HG02763 (cell line): ENCODE results near the gene PRPH.
"Not testable (repeated sequence)": the region's sequence is repeated elsewhere in the genome, so short reads cannot be mapped to it uniquely, and the experiment has no call there.

ENCODE experiments used
- ATAC-seq: cut with Tn5 transposase; IDR thresholded peaks from one replicate; pipeline ENCODE4 v1.9.1; 2021; ENCODE audit warnings: mild to moderate bottlenecking, moderate library complexity; ENCODE audit not compliant: unreplicated experiment

Gene PRPH

DNA sequence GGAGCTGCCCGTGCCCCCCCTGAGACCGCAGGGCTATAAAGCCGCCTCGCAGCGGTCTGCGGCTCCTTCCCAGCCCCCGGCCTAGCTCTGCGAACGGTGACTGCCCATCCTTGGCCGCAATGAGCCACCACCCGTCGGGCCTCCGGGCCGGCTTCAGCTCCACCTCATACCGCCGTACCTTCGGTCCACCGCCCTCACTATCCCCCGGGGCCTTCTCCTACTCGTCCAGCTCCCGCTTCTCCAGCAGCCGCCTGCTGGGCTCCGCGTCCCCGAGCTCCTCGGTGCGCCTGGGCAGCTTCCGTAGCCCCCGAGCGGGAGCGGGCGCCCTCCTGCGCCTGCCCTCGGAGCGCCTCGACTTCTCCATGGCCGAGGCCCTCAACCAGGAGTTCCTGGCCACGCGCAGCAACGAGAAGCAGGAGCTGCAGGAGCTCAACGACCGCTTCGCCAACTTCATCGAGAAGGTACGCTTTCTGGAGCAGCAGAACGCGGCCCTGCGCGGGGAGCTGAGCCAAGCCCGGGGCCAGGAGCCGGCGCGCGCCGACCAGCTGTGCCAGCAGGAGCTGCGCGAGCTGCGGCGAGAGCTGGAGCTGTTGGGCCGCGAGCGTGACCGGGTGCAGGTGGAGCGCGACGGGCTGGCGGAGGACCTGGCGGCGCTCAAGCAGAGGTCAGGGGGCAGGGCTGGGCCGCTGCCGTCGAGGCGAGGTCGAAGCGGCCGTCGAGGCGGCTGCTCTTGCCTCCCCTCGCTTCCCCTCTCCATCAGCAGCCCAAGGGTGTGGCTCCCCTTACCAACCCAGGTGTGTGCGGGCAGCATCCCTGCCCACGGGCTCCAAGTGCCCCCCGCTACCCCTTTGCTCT, at the start of gene PRPH:
Gene PRPH (plus strand): TSS at position 66 of the 855 bp plus-strand sequence. CDS start 54 bp downstream, at position 120.
- no peak for ATAC-seq

DNA sequence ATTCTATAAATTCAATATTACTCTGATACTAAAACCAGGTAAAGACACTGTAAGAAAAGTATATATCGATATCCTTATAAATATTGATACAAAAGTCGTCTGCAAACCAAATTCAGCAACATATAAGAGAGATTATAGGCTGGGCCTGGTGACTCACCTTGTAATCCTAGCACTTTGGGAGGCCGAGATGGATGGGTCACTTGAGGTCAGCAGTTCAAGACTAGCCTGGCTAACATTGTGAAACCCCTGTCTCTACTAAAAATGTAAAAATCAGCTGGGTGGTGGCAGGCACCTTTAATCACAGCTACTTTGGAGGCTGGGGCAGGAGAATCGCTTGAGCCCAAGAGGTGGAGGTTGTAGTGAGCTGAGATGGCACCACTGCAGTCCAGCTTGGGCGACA, 43.6 kb upstream of the PRPH start:
- ATAC-seq = no peak

DNA sequence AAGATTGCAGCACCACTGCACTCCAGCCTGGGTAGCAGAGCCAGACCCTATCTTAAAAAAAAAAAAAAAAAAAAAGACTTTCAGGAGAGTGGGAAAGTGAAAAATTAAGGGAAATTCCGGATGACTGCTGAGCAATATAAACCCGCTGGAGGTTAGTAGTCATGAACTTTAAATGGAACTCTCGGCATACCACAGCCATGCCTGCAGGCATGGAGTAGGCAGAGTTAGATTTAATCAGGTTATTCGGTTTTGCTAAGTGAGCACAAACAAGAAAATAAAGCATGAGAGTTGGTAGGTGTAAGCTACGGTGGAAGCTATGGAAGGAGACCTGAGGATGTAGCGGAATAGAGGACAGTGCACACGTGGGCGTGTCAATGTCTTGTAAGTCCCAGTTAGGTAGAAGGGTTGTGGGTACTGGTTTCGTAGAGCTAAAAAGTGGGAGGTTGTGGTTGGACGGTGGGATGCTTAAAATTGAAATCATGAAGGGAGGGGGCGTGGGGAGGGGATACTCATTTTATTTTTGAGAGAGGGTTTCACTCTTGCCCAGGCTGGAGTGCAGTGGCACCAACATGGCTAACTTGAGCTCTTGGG, 41.8 kb upstream of the PRPH start:
- ATAC-seq = no peak

DNA sequence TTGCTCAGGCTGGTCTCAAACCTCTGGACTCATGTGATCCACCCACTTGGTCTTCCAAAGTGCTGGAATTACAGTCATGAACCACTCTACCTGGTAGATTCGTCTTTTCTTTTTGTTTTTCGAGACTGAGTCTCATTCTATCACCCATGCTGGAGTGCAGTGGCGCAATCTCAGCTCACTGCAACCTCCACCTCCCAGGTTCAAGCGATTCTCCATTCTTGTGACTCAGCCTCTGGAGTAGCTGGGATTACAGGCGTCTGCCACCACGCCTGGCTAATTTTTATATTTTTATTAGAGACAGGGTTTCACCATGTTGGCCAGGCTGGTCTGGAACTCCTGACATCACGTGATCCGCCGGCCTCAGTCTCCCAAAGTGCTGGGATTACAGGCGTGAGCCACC, 39.5 kb upstream of the PRPH start:
- ATAC-seq = not testable (repeated sequence)

DNA sequence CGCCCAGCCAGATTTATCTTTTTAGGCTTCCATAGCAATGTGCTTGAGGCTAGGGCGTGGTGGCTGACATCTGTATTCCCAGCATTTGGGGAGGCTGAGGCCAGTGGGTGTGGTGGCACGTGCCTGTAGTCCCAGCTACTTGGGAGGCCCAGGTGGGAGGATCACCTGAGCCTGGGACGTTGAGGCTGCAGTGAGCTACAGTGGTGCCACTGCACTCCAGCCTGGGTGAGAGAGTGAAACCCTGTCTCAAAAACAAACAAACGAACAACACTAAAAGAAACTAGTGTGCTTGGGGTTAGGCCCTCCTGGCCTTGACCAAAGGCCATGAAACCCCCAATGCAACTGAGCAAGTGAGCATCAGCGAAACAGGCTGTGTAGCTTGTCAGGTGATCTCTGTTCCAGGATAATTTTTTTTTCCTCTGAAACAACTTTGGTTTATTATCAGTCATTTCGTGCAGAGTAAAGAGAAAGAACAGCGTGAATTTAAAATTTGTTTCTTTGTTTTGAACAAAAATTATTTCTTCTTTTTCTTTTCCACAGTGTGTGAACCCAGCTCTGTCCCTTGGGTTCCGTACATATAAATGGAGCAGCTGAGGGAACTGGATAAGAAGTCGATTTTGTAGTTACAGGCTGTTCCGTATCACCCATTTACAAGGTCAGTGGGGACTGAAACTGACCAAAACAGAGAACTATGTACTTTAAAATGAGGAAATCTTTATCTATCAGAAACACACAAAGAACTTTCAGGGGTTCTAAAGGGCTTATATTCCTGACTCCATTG, 38.9 kb upstream of the PRPH start:
- ATAC-seq = no peak

DNA sequence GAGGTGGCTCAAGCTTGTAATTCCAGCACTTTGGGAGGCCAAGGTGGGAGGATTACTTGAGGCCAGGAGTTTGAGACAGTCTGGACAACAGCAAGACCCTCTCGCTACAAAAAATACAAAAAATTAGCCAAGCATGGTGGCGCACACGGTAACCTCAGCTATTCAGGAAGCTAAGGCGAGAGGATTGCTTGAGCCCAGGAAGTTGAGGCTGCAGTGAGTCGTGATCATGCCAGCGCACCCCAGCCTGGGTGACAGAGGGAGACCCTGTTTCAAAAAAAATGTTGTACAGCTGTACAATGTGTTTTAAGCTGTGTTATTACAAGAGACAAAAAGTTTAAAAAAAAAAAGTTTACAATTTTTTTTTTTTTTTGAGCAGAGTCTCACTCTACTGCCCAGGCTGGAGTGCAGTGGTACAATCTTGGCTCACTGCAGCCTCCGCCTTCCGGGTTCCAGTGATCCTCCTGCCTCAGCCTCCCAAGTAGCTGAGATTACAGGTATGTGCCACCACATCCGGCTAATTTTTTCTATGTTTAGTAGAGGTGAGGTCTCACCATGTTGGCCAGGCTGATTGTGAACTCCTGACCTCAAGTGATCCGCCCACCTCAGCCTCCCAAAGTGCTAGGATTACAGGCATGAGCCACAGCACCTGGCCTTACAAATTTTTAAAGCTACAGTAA, 37.3 kb upstream of the PRPH start:
- not testable (repeated sequence) for ATAC-seq

DNA sequence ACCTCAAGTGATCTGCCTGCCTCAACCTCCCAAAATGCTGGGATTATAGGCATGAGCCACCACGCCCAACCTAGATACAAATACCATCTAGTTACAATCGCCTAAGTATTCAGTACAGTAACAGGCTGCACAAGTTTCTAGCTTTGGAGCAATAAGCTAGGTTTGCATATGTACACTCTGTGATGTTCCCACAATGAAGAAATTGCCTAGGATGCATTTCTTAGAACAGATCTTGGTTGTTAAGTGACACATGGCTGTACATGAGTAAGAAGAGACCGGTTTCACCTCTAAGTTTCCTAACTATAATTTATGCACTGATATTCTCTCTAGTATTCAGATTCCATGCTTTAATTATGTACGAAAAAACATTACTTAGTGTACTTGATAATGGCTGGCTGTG, 35.5 kb upstream of the PRPH start:
- ATAC-seq = no peak

DNA sequence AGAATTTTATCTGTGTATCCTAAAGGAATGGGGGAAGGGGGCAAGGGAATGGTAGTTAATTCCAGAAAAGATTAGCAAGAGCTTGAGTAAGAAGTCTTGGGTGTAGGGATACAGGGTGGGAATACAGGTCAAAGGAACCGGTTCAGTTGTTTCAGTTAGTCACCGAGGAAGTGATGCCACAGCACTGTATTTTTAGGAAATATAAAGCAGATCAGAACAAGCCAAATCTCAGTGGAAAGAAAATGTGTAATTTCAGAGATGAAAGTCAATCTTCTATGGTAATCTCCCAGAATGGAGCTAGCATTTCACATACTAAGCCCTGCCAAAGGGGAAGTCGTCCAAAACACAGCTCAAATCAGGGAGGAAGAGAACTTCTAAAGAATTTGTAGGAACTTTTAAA, 34.8 kb upstream of the PRPH start:
- ATAC-seq = no peak

DNA sequence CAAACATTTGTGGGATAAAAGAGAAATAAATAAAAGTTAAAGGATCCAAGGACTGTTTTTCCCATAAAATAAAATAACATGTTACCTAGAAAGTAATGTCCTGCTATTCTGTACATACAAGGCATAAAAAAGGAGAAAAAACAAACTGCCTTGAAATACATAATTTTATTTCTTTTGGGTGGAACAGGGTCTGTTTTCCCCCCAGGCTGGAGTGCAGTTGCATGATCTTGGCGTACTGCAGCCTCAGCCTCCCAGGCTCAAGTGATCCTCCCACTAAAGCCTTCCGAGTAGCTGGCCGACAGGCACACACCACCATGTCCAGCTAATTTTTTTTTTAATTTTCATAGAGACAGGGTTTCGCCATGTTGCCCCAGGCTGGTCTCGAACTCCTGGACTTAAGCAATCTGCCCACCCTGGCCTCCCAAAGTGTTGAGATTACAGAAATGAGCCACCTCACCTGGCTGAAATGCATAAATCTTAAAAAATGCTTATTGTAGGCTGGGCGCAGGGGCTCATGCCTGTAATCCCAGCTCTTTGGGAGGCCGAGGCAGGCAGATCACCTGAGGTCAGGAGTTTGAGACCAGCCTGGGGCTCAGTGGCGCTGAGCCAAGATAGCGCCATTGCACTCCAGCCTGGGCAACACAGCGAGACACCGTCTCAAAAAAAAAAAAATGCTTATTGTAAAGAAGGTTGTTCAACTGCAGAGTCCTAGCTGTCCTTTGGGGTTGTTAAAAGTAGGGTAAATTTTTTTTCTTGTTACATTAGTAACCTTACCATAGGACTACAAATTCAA, 34.2 kb upstream of the PRPH start:
- no peak for ATAC-seq

DNA sequence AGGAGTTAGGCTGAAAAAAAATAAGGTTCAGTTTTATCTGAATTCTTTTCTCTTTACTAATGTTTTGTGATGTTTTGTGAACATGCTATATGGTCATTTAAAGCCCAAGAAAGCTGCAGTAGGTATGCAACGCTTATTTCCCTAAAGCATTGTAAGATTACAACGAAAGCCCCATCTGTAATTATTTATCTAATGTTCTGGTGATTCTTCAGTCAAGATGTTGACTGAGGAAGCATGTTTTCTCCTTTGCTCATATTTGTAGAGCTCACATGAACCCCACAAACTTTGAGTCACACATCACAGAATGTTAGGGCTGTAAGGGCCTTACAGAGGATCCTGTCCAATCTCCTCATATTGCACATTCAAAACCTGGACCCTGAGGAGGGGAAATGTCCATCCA, 33.2 kb upstream of the PRPH start:
- ATAC-seq = no peak

DNA sequence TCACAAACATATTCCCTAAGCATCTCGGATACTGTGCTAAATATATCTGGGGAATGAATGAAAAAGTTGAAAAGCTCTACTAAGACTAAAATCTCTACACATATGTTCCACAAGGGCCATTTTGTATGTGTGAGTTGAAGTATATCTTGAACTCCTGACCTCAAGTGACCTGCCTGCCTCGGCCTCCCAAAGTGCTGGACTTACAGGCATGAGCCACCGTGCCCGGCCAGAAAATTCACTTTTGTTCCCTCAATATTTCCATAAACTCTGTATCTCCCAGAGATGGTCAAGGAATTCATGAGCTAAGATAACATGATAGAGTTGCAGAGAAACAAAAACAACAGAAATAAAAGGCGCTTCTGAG, 31.6 kb upstream of the PRPH start:
- no peak for ATAC-seq

DNA sequence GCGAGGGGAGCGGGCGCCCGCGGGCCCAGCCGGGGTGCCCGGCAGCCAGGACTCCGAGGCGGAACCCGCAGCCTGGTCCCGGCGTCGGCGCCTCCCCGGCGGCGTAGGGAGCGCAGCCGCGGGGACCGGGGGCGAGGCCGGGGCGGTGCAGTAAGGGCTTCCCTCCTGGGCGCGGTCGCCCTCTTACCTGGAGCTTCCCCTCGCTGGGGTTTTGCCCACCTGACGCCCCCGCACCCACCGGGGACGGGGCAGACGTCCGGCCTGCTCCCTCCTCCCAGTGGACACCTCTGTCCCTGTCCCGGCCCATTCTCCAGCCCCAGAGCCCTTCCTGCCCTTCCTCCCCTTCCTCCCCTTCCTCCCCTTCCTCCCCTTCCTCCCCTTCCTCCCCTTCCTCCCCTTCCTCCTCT, 30.5 kb upstream of the PRPH start:
- peak; percentile 16 for ATAC-seq

DNA sequence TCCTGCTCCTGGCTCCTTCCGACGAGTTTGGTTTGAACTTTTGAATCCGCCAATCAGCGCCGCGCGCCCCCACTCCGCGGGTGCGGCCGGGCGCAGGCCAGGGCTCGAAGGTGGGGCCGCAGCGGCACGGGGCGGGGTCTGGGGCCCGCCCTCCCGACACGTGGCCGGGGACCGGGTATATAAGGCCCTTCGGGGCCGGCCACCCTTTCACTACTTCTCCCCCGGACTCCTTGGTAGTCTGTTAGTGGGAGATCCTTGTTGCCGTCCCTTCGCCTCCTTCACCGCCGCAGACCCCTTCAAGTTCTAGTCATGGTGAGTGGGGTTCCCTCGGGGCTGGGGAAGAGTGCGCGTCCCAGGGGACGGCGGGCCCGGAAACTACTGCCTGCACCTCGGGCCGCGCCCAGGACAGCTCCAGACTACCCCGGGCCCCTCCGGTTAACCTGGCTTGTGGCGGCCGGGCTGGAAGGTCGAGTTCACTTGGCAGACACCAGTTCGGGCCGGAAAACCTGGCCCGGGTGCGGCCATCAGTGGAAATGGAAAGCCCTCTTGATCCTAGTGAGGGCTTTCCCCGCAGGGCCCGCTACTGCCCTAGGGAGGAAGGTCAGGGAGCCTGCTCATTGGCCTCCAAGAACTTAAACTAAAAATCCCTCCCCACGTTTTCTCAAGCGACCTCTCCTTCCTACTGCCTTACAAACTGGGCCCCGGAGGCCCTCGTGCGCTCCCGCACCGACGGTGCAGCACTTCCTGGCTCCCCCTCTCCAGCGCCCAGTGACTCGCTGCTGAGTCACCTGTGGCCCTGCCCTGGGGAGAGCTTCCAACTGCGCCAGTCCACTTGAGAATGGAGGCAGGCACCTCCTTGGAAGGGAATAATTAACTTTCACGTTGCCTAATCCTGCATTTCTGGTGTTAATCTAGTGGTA, 29.8 kb upstream of the PRPH start, which contains the start of gene TUBA1C:
Gene TUBA1C (plus strand): TSS at position 210 of the 920 bp plus-strand sequence. CDS start 100 bp downstream, at position 310.
- peak; percentile 78 for ATAC-seq

DNA sequence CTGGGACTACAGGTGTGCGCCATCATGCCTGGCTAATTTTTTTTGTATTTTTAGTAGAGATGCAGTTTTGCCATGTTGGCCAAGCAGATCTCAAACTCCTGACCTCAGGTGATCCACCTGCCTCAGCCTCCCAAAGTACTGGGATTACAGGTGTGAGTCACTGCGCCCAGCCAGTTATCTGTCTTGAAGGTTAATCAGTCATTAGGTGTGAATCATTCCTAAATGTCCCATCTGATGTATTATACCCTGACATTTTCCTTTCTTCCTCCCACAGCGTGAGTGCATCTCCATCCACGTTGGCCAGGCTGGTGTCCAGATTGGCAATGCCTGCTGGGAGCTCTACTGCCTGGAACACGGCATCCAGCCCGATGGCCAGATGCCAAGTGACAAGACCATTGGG, 25.8 kb upstream of the PRPH start:
- ATAC-seq = not testable (repeated sequence)

DNA sequence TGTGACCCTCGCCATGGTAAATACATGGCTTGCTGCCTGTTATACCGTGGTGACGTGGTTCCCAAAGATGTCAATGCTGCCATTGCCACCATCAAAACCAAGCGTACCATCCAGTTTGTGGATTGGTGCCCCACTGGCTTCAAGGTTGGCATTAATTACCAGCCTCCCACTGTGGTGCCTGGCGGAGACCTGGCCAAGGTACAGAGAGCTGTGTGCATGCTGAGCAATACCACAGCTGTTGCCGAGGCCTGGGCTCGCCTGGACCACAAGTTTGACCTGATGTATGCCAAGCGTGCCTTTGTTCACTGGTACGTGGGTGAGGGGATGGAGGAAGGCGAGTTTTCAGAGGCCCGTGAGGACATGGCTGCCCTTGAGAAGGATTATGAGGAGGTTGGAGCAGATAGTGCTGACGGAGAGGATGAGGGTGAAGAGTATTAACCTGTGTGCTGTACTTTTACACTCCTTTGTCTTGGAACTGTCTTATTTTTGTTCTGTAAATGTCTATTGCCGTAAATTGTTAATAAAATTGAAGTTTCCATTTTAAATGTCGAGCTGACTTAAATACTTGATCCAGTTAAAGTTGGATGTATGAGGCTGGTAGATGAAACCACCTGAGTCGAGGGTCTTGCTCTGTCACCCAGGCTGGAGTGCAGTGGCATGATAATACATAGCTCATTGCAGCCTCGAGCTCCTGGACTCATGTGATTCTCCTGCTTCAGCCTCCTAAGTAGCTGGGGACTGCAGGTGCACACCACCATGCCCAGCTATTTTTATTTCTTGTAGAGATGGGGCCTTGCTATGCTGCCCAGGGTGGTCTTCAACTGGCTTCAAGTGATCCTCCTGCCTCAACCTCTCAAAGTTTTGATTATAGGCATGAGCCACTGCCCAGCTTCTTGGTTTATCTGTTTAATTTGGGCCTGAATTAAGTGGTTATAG, 21.9 kb upstream of the PRPH start:
- ATAC-seq = no peak

DNA sequence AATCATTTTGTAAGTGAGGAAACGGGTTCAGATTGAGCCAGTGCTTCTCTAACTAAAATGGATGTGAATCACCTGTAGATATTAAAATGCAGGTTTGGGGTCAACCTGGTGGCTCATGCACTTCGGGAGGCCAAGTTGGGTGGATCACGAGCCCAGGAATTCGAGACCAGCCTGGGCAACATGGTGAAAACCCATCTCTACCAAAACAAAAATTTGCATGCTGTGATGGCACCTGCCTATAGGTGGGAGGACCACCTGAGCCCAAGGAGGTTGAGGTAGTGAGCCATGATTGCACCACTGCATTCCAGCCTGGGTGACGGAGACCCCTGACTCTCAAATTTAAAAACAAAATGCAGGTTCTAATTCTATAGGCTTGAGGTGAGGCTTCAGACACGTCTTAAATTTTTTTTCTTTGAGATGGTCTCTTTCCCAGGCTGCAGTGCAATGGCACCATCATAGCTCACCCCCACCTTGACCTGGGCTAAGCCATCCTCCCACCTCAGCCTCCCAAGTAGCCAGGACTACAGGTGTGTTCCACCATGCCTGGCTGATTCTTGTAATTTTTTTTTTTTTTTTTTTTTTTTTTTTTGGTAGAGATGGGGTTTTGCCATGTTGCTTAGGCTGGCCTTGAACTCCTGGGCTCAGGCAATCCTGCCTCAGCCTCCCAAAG, 21.1 kb upstream of the PRPH start:
- ATAC-seq = no peak

DNA sequence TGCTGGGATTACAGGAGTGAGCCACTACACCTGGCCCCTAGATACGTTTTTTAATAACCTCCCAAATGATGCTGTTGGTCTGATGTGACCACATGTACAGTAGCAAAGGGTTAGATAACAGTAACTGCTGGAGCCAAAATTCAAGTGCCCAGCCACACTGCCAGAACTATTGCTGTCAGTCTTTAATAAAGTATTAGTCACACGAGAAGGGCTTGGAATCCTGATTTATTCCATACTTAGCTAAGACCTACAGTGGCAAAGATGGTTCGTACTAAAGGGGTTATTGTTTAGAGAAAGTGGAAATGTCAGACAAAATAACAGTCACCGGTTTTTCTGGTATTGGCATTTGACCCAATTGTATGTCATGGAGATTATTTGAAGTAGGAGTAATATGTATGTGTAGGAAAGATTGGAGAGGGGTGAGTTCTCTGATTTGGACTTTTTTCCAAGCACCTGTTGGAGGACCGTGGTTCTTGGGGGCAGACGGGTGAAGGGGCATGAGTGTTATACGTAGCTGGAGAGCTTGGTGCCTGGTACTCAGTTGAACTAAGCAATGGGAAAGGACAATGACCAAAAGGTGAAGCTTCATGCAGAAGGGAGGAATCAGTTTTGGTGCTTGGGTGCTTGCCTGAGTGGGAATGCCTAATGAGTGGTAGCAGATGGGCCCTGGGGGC, 20.4 kb upstream of the PRPH start:
- ATAC-seq = no peak
